GM10847 (cell line): Measurements from ENCODE around the gene MED7.

Experiments used
- POLR2A ChIP-seq: IDR thresholded peaks from 2 replicates; pipeline ENCODE4 v1.6.1; 2011; ENCODE audit not compliant: insufficient read length; ENCODE audit errors: extremely low read depth

Gene MED7

DNA sequence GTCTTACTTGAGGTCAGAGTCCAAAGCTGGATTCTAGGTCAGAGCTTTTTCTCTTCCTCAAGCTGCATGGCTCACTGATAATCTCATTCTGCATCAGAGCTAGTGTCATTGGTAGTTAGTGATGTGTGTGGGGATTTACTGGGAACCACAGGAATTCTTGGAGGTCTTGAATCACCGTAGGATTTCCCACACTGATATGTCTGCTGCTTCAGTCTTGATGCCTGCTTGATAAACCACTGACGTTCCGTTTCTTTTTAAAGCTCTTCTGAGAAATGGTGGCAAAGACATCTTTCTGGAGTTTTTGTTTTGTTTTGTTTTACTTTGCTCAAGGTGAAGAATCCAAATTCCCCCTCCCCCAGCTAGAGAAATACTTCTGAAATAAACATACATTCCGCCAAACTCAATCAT lies 24.6 kb upstream of the MED7 start:
- TF ChIP-seq POLR2A = no peak

DNA sequence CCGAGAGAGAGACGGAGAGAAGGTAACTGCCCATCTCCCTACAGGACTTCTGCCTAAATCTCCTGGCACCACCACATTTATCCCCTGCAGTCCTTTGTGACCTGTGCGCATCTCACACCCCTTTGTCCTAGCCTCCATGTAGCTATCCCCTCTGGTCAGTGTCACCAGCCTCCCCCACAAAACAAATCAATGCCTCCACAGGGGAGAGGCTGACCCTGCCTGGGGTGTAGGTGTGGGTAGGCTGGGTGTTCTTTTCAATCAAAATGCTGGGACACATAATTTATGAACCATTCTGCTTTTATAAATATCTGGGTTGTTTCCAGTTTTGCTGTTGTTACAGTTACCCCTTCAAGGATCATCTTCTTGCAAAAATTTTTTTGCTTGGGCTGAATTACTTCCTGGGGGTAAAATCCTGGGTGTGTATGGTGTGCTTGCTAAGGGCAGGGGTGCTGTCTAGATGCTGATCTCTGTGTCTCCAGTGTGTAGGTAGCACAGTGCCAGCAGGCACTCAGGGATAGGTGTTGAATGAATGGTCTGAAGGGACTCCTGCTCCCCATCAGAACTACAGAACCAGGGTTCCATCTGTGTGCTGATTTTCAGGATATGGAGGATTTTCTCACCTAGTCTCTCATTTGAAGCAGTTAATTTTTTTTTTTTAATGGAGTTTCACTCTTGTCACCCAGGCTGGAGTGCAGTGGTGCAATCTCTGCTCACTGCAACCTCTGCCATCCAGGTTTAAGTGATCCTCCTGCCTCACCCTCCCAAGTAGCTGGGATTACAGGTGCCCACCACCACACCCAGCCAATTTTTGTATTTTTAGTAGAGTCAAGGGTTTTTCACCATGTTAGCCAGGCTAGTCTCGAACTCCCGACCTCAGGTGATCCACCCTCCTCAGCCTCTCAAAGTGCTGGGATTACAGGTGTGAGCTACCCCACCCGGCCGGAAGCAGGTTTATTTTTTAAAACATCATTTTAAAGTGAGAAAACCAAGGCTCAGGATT lies 23.8 kb upstream of the MED7 start, which contains the start of gene GARIN3:
Gene GARIN3, minus strand, starts transcription at position 51 of the 1,000 bp plus-strand sequence. CDS start 96 bp downstream, outside the sequence.
- TF ChIP-seq POLR2A = no peak

DNA sequence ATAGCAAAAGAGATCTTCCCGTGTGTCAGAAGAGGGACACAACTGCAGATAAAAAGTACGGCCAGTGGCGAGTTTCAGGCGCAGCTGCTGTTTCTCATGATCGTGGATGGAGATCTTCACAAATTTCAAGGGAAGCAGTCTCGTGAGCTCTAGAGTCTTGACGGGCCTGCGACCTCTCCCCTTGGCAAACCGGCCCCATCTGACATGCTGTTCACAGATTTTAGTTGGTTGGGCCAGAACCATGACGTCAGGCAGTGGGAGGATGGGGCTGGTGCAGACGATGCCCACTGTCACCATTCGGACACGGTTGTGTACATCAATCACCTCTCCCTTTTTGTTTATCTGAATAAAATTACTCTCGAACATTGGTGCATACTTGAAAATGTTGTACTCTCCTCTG lies 23.0 kb upstream of the MED7 start:
- no peak for TF ChIP-seq POLR2A

DNA sequence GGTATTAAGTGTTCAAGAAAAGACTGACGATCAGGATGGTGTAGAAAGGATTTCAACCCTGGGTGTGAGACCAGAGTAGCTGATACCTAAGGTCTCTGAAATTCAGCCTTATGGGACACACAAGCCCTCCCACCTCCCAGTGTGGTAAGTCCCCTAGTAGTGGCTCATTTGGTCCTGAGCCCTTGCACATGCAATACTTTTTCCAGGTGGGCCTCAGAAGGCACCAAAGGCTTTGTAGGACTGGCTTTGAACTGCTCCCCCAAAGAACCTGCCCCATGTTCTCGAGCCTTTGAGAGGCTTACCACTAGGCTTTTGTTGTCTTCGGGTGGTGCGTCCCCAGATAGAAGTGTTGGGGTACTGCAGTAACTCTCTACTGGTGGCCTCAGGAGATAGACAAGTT lies 22.6 kb upstream of the MED7 start:
- no peak for TF ChIP-seq POLR2A

DNA sequence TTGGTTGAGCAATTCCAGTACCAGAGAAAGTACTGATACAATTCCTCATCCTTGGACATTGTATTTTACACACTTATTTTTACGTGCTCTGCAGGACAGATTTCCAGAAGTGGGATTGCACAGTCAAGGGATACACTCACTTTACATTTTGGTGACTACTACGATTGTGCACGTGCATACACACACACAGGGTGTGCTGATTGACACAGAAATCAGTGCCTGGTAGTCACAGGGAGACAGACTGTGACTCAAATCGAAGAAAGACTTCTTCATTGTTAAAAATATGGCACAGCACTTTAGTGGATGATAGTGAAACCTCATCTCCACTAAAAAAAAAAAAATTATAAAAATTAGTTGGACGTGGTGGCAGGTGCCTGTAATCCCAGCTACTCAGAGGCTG lies 21.9 kb upstream of the MED7 start:
- no peak for TF ChIP-seq POLR2A

DNA sequence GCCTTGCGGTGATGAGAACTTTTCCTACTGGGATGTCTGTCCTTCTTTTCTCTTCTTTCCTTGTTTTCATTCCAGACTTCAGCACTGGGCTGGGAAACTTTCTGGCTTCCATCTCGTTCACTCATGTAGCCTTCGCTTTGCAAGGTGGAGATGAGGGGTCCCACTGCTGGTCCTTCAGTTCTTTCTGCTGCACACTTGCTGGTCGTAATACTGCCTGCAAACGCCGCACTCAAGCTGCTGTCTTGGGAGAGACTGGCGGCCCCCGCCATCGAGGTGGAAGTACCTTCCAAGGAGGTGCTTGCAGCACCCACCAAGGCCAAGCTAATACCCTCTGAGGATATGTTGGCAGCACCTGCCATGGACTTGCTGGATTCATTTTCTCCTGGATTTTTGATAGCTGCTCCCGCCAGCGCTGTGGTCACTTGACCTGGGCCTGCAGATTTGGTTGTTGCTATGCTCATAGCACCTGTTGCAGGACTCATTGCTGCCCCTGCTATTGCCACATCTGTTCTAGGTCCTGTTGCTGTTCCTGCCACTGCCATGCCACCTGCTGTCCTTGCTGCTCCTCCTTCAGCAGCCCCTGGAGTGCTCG lies 20.4 kb upstream of the MED7 start:
- no peak for TF ChIP-seq POLR2A

DNA sequence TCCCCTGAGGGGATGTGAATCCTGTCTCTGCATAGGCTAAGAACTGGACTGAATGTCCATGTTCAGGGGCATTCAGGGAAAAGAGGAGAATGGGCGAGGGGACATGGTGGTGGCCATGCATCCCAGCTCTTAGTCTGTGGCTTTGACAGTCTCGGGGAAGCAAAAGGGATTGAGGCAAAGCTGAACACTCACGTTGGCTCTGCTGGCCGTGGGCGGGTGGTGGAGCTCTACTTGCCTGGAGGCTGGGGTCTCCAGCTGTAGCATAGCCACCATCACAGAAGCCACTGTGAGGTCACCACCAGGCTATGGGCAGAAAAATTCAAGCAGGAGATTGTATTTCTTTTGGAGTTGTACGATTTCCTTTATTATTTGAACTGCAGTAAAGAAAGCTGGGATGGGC lies 19.3 kb upstream of the MED7 start:
- no peak for TF ChIP-seq POLR2A

DNA sequence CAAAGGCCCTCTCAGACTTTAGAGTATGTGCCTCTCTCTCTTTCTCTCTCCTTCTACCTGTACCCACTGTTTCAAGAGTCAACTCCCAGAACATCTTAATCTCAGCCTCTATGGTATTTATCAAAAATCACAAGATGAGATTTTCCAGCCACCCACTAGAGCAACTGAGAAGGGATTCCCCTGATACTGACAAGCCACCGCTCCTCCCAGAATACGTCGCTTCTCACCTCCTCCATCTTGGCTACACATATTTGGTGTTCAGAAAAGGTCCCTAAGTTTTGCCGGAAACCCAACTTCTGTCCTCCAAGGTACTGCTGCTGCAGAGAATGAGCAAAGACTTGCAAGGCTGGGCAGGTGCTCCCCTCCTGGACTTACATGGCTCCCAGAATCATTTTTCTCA lies 17.3 kb upstream of the MED7 start:
- no peak for TF ChIP-seq POLR2A

DNA sequence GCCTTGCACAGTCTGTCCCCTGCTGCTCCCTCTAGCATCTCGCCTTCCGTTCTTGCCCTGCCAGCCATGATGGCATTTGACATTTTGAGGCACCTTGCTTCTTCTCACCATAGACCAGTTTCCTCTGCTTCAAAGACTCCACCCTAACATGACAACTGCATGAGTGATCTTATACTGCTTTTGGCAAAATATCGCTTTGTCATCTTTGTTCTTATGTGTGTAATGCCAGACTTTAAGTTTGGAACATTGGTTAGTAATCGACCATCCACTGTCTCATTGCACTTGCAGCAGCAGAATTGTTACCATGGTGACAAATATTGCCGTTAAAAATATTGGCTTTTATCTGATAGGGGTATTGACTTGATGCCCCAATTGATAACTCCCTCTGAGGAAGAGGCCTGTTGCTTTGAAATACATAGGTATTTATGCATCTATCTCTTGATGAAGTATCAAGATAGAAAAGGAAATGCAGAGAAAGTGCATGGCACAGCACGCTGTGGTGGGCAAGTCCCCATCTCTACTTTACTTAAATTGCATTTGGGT lies 16.6 kb upstream of the MED7 start:
- TF ChIP-seq POLR2A = no peak

DNA sequence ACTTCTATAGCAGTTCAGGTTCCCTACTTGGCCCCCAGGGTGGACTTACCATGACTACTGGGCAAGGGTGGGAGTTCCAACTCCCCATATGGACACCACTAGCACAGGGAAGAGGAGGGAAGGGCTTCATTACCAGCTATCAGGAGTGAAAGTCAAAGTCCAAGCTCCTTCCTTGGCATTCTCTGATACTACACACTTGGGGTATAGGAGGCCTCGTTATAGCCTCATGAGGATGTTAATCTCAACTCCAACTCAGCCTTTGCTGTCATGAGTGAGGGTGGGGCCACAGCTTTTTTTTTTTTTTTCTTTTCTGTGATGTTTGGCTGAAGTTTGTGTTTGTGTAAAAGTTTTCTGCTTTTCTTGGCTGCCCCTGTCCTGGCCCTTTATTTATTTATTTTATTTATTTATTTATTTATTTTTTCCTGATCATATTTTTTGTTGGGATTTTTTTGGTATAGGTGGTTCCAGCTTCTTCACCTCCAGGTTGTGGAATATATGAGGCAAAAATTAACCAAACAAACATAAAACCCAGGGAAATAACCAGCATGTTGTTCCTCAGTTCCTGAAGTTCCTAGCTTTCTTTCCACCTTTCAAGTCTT lies 14.7 kb upstream of the MED7 start:
- no peak for TF ChIP-seq POLR2A

DNA sequence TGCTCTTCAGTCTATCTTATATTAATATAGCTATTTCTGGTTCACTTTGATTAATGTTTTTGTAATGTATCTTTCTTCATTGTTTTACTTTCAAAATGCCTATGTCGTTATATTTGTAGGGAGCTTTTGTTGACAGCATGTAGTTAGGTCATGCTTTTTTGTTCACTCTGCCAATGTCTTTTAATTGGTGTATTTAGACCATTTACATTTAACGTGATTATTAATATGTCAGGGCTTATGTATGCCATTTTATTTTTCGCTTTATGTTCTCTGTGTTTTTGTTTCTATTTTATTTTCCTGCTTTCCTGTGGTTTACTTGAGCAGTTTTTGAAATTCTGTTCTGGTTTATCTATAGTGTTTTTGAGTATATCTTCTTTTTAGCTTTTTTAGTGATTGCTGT lies 12.6 kb upstream of the MED7 start:
- TF ChIP-seq POLR2A = no peak

DNA sequence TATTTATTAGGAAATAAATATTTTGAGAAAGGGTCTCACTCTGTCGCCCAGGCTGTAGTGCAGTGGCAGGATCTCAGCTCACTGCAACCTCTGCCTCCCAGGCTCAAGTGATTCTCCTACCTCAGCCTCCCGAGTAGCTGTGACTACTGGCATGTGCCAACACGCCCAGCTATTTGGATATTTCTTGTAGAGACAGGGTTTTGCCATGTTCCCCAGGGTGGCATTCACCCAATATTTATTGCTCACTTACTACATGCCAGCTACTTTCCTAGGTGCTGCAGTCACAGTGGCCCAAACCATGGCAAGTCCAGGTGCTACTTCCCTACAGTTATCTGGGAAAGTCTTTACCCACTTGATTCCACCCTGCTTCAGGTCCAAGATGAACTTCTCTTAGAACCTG lies 8.3 kb upstream of the MED7 start:
- TF ChIP-seq POLR2A = no peak

DNA sequence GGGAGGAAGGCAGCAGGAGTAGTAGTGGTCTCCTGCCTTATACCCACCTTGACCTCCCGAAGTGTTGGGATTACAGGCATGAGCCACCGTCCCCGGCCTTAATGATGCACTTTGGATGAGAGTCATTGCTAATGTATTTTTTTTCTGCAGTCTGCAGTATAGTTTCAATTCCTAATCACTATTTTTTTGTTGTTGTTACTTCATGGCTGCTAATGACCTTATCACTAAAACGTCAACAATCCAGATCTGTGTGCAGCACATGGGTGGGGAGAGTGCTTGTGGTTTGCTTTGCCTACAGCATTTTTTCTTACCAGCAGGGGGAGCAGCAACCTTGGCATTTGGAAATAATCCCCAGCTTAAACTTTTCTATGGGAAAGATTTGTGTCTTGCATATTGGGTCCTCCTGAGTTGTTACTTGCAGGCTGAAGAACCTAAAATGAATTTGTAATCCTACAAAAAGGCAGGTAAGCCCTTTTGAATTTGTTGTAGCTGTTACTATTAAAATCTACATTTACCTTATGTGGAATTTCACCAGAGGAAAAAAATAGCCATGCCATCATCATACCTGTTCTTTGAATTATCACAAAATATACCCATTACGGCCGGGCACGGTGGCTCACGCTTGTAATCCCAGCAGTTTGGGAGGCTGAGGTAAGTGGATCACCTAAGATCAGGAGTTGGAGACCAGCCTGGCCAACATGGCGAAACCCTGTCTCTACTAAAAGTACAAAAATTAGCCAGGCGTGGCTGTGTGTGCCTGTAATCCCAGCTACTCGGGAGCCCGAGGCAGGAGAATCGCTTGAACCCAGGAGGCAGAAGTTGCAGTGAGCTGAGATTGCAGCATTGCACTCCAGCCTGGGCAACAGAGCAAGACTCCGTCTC lies 6.3 kb upstream of the MED7 start:
- TF ChIP-seq POLR2A = no peak

DNA sequence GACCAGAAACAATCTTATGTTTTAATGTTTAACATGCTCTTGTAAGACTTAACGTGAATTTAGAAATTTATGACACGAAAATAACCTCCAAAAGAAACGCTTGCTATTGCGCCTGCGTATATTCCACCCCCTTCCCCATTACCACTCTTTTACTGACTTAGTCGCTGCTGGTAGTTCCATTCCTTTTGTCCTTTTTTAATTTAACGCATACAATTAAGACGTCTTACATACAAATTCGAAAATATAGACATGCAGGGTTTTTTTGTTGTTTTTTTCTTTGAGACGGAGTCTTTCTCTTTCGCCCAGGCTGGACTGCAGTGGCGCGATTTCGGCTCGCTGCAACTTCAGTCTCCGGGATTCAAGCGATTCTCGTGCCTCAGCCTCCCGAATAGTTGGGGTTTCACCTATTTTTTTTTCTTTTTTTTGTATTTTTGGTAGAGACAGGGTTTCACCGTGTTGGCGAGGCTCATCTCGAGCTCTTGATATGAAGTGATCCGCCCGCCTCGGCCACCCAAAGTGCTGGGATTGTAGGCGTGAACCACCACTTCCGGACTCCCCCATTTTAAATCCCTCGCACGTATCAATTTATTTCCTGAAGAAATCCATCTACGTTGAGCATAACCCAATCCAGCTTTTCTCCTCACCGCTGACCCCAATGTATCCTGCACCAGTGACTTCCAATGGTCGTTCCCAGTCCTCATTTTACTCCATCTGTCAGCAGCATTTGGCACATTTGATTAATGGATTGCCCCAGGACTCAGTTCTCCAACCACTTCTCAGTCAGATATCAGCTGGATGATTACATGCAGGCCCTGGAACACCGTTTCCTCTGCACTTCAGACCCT lies 684 bp upstream of the MED7 start:
- TF ChIP-seq POLR2A = no peak
